HepG2 (cell line): ENCODE results near the gene KDM7A. TPM values are rescaled to one million over a fixed set of nuclear protein-coding genes. Genes with fewer than 3 reads are reported as not detected.
A peak's percentile ranks its signal among the peaks of the same experiment; 100 is the strongest.

Experiments
- CENPX ChIP-seq: sonication (generic); formaldehyde crosslinking; IDR thresholded peaks from 2 replicates; pipeline ENCODE4 v1.9.0; 2021; ENCODE audit warnings: mild to moderate bottlenecking, missing genetic modification reagents, moderate library complexity
- EZH2 ChIP-seq: conservative IDR thresholded peaks from 2 replicates; pipeline ENCODE4 v1.6.1; 2012; ENCODE audit warnings: mild to moderate bottlenecking, low read depth, low read length, moderate library complexity
- IKZF1 ChIP-seq: fragments of 450-650 bp; IDR thresholded peaks from 2 replicates; pipeline ENCODE4 v1.7.1; 2016
- KIAA2018 ChIP-seq: sonication (generic); formaldehyde crosslinking; IDR thresholded peaks from 2 replicates; pipeline ENCODE4 v1.5.0; 2020; ENCODE audit warnings: mild to moderate bottlenecking, missing genetic modification reagents, borderline replicate concordance
- KLF9 ChIP-seq: IDR thresholded peaks from 2 replicates; pipeline ENCODE4 v1.6.1; 2016; ENCODE audit warnings: low read depth
- STAT5B ChIP-seq: sonication (generic); formaldehyde crosslinking; IDR thresholded peaks from 2 replicates; pipeline ENCODE4 v1.4.0; 2020; ENCODE audit warnings: missing genetic modification reagents
- TCF7L2 ChIP-seq: IDR thresholded peaks from 2 replicates; pipeline ENCODE4 v1.6.1; 2011; ENCODE audit warnings: mild to moderate bottlenecking, low read depth, low read length, moderate library complexity
- ZBTB4 ChIP-seq: sonication (generic); formaldehyde crosslinking; IDR thresholded peaks from 2 replicates; pipeline ENCODE4 v1.4.0; 2020; ENCODE audit warnings: missing genetic modification reagents, mild to moderate bottlenecking, borderline replicate concordance
- ZBTB42 ChIP-seq: sonication (generic); formaldehyde crosslinking; IDR thresholded peaks from 2 replicates; pipeline ENCODE4 v1.5.0; 2020; ENCODE audit warnings: mild to moderate bottlenecking, missing genetic modification reagents
- ZFP90 ChIP-seq: sonication (generic); formaldehyde crosslinking; IDR thresholded peaks from 2 replicates; pipeline ENCODE4 v1.8.0; 2022; ENCODE audit warnings: missing genetic modification reagents, mild to moderate bottlenecking, inconsistent platforms, borderline replicate concordance
- ZNF12 ChIP-seq: sonication (generic); formaldehyde crosslinking; IDR thresholded peaks from 2 replicates; pipeline ENCODE4 v1.5.0; 2020; ENCODE audit warnings: missing genetic modification reagents
- ZNF674 ChIP-seq: sonication (generic); formaldehyde crosslinking; IDR thresholded peaks from 2 replicates; pipeline ENCODE4 v1.5.0; 2020; ENCODE audit warnings: low read depth, mild to moderate bottlenecking, missing genetic modification reagents
- ZNF724P ChIP-seq: sonication (generic); formaldehyde crosslinking; IDR thresholded peaks from 2 replicates; pipeline ENCODE4 v1.8.0; 2022; ENCODE audit warnings: missing genetic modification reagents, borderline replicate concordance
- ZNF776 ChIP-seq: sonication (generic); formaldehyde crosslinking; IDR thresholded peaks from 2 replicates; pipeline ENCODE4 v1.4.0; 2020; ENCODE audit warnings: mild to moderate bottlenecking, missing genetic modification reagents
- ZNF816 ChIP-seq: sonication (generic); formaldehyde crosslinking; IDR thresholded peaks from 2 replicates; pipeline ENCODE4 v1.8.0; 2022; ENCODE audit warnings: missing genetic modification reagents, mild to moderate bottlenecking, borderline replicate concordance
- ZNF879 ChIP-seq: sonication (generic); formaldehyde crosslinking; IDR thresholded peaks from 2 replicates; pipeline ENCODE4 v1.8.1; 2023; ENCODE audit warnings: missing genetic modification reagents
- polyA plus RNA-seq, 8 experiments: library from polyadenylated mRNA; depleted of rRNA in 3 of 8; stranded (reverse) in 7 of 8; unstranded in 1 of 8; fragments of >200 nt; fragmentation: Illumina TruSeq in 4 of 8; extraction: Trizol in 4 of 8; gene quantifications; 2 replicates each; pipeline versions ENCODE4 v1.2.1 to v1.2.3, GENCODE V29; 2011 to 2016; ENCODE audit warnings: low read depth in 4 of 8, missing spikeins in 1 of 8, mixed read lengths in 1 of 8; ENCODE audit not compliant: insufficient read depth in 1 of 8
- total RNA-seq, 5 experiments: library from RNA; depleted of rRNA; stranded (reverse); fragments of >200 nt; fragmentation: Illumina TruSeq; extraction: Trizol; gene quantifications; 2 replicates each; pipeline ENCODE4 v1.2.3, GENCODE V29; 2016; ENCODE audit warnings: low read depth in 1 of 5
- TF ChIP-seq, protein P1 (sequence below): sonication (generic); formaldehyde crosslinking; IDR thresholded peaks from 2 replicates; pipeline ENCODE4 v1.4.0; 2020; ENCODE audit warnings: mild to moderate bottlenecking, missing genetic modification reagents

KDM7A gene
- total and polyA plus RNA-seq, 2 of the 13 experiments (the other 11 are each of a cell fraction or from before 2014, with no cell fraction given), result 10.8 to 16.8 TPM

DNA sequence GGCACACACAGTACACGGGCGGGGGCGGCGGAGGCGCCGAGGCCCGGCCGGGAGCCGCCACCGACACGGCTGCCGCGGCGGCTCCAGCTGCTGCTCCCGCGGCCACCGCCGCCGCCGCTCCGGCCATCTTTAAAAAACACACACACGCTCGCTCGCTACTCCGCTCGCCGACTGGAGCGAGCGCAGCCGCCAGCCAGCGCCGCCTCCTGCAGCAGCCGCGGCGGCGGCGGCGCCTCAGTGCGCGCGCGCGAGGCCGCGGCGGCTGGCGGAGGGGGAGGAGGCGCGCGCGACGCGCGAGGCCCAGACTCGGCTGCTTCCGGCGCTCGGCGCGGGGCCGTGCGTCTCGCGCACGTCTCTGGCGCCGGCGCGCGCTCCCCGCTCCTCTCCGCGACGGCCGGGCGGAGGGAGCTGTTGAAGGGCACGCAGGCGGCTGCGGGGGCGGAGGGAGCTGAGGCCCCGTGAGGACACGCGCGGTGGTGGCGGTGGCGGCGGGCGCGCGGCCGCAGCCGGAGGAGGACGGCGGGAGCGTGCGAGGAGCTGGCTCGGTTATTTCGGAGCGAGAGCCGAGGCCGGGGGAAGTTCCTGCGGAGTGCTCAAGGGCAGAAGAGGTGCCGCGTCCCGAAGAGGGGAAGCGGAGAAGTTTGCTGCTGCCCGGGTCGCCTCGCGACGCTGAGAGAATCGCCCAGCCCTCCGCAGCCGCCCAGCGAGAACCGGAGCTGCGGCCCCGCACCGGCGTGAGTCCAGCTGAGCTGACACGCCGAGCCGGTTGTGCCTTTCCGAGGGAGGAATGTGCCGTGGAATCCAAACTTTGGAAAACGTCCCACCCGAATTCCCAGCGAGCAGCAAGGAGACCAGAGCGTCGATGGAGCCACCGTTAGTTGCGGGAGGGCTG lies at the start of gene KDM7A (continued):
- TF ChIP-seq, protein P1, sequence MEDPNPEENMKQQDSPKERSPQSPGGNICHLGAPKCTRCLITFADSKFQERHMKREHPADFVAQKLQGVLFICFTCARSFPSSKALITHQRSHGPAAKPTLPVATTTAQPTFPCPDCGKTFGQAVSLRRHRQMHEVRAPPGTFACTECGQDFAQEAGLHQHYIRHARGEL (CRISPR knock-in tag), result no peak
- no peak for TF ChIP-seq ZNF12
- 0 out of 2 replicates have a peak, but pooled peaks have one; percentile 33 for TF ChIP-seq ZNF816 (CRISPR knock-in tag)
- 0 out of 2 replicates have a peak, but pooled peaks have one; percentile 22 for TF ChIP-seq KLF9 (CRISPR knock-in tag)
- no peak for TF ChIP-seq CENPX (CRISPR knock-in tag)
- no peak for TF ChIP-seq TCF7L2
- TF ChIP-seq ZNF879 (CRISPR knock-in tag), result no peak
- 0 out of 2 replicates have a peak, but pooled peaks have one; percentile 65 for TF ChIP-seq ZFP90
- TF ChIP-seq ZBTB4 (CRISPR knock-in tag), result no peak
- TF ChIP-seq ZNF724P, result peak; percentile 78; the same call in 1 of the 2 replicates
- TF ChIP-seq KIAA2018 (CRISPR knock-in tag), result no peak
- TF ChIP-seq STAT5B (CRISPR knock-in tag), result no peak
- TF ChIP-seq EZH2, result no peak
- 0 out of 2 replicates have a peak, but pooled peaks have one; percentile 40 for TF ChIP-seq ZNF776 (CRISPR knock-in tag)
- no peak for TF ChIP-seq ZNF674 (CRISPR knock-in tag)
- no peak for TF ChIP-seq IKZF1
- TF ChIP-seq ZBTB42 (CRISPR knock-in tag), result no peak
